Astrocyte (in vitro differentiated cells and primary cell): ENCODE results near the gene RBBP8. TPM values are rescaled to one million over a fixed set of nuclear protein-coding genes. Genes with fewer than 3 reads are reported as not detected.

Experiments
- DNase-seq: peaks from one replicate; pipeline ENCODE4 v3.0.0-alpha.2; 2010; ENCODE audit warnings: low read depth
- FAIRE-seq: peaks from 2 replicates; lab custom pipeline; 2011; peaks lifted over from hg19 to GRCh38; lab: Jason Lieb, UNC
- H2AFZ ChIP-seq: 2 replicates; pipeline ENCODE4 v1.6.0; 2012; ENCODE audit warnings: low read depth, low read length, inconsistent platforms
- H3K27ac ChIP-seq: 2 replicates; pipeline ENCODE4 v1.5.1; 2011; ENCODE audit warnings: low read depth, low read length, inconsistent platforms
- H3K27me3 ChIP-seq: 2 replicates; pipeline ENCODE4 v1.6.0; 2011; ENCODE audit warnings: low read length, inconsistent platforms; ENCODE audit not compliant: insufficient read depth
- H3K36me3 ChIP-seq: 2 replicates; pipeline ENCODE4 v1.5.1; 2011; ENCODE audit warnings: low read length, inconsistent platforms; ENCODE audit not compliant: insufficient read depth
- H3K4me1 ChIP-seq: 2 replicates; pipeline ENCODE4 v1.5.1; 2011; ENCODE audit warnings: low read length, inconsistent platforms; ENCODE audit not compliant: insufficient read depth
- H3K4me2 ChIP-seq: 2 replicates; pipeline ENCODE4 v1.6.0; 2012; ENCODE audit warnings: low read length, inconsistent platforms
- H3K4me3 ChIP-seq: 2 replicates; pipeline ENCODE4 v1.5.1; 2011; ENCODE audit warnings: low read depth, mild to moderate bottlenecking, low read length, inconsistent platforms; ENCODE audit not compliant: insufficient read depth
- H3K79me2 ChIP-seq: 2 replicates; pipeline ENCODE4 v1.6.0; 2012; ENCODE audit warnings: mild to moderate bottlenecking, low read length, inconsistent platforms; ENCODE audit not compliant: insufficient read depth
- H3K9ac ChIP-seq: 2 replicates; pipeline ENCODE4 v1.6.0; 2012; ENCODE audit warnings: mild to moderate bottlenecking, low read length, inconsistent platforms
- H3K9me3 ChIP-seq: 2 replicates; pipeline ENCODE4 v1.5.1; 2012; ENCODE audit warnings: low read depth, mild to moderate bottlenecking, low read length, inconsistent platforms; ENCODE audit not compliant: insufficient read depth
- H4K20me1 ChIP-seq: 2 replicates; pipeline ENCODE4 v1.6.0; 2012; ENCODE audit warnings: low read length, inconsistent platforms; ENCODE audit not compliant: insufficient read depth
- H3K27ac Mint-ChIP-seq: one replicate; pipeline ENCODE4 v1.8.0; 2021; ENCODE audit warnings: mild to moderate bottlenecking, mixed read lengths; ENCODE audit not compliant: unreplicated experiment
- H3K27me3 Mint-ChIP-seq: one replicate; pipeline ENCODE4 v1.8.0; 2021; ENCODE audit warnings: low read depth, mixed read lengths; ENCODE audit not compliant: unreplicated experiment
- H3K36me3 Mint-ChIP-seq: one replicate; pipeline ENCODE4 v1.8.0; 2021; ENCODE audit warnings: low read depth, mixed read lengths; ENCODE audit not compliant: unreplicated experiment
- H3K4me1 Mint-ChIP-seq: one replicate; pipeline ENCODE4 v1.8.0; 2021; ENCODE audit warnings: low read depth, mixed read lengths; ENCODE audit not compliant: unreplicated experiment
- H3K4me3 Mint-ChIP-seq: one replicate; pipeline ENCODE4 v1.8.0; 2021; ENCODE audit warnings: mild to moderate bottlenecking, moderate library complexity, mixed read lengths; ENCODE audit not compliant: unreplicated experiment
- H3K9me3 Mint-ChIP-seq: one replicate; pipeline ENCODE4 v1.8.0; 2021; ENCODE audit warnings: mild to moderate bottlenecking, mixed read lengths; ENCODE audit not compliant: unreplicated experiment
- CTCF ChIP-seq: IDR thresholded peaks from 2 replicates; pipeline ENCODE4 v1.5.1; 2011; ENCODE audit warnings: low read depth, mild to moderate bottlenecking, inconsistent platforms, low read length, moderate library complexity; ENCODE audit not compliant: insufficient read depth
- EZH2 ChIP-seq: IDR thresholded peaks from 2 replicates; pipeline ENCODE4 v1.6.1; 2012; ENCODE audit warnings: mild to moderate bottlenecking, low read length, inconsistent platforms; ENCODE audit not compliant: insufficient read depth
- total RNA-seq: library from RNA; stranded (reverse); gene quantifications from 2 replicates; pipeline ENCODE4 v1.2.1, GENCODE V29; 2021

The RBBP8 gene
- total RNA-seq, 1 donor from 2014 or later = 23.4 TPM

GRCh38 chr18:22934789-22935188 lies 1.7 kb downstream of the RBBP8 start:
- TF ChIP-seq CTCF (no peak), EZH2 (no peak)
- Histone ChIP-seq H3K79me2 (peaks cover 35% of the 10 kb centered on the region), H3K27me3 (no peaks in the 10 kb centered on the region), H3K36me3 (no peaks in the 10 kb centered on the region), H3K4me3 (no peak overlapping the region), H3K9me3 (no peaks in the 10 kb centered on the region), H4K20me1 (no peaks in the 10 kb centered on the region), H2AFZ (no peak overlapping the region), H3K9ac (no peak overlapping the region), H3K4me1 (peaks cover 13% of the 10 kb centered on the region), H3K27ac (no peak overlapping the region), H3K4me2 (peak overlapping the region; percentile 98)
- Mint-ChIP-seq H3K36me3 (peaks cover 4% of the 10 kb centered on the region), H3K27me3 (no peaks in the 10 kb centered on the region), H3K4me3 (peak overlapping the region; percentile 62), H3K27ac (no peak overlapping the region), H3K9me3 (no peaks in the 10 kb centered on the region), H3K4me1 (peaks cover 2% of the 10 kb centered on the region)
- FAIRE-seq = no peak
- DNase-seq = no peak

- no peak overlapping the region for H3K27ac Mint-ChIP-seq
- H4K20me1 ChIP-seq = no peaks in the 10 kb centered on the region
- H3K27ac ChIP-seq = no peak overlapping the region
- H3K4me1 ChIP-seq = peaks cover 13% of the 10 kb centered on the region
- H3K9me3 ChIP-seq = no peaks in the 10 kb centered on the region
- no peaks in the 10 kb centered on the region for H3K27me3 ChIP-seq
- H3K9ac ChIP-seq = no peak overlapping the region
- FAIRE-seq = no peak
- no peak overlapping the region for H2AFZ ChIP-seq
- H3K4me3 ChIP-seq = no peak overlapping the region
- peaks cover 4% of the 10 kb centered on the region for H3K36me3 Mint-ChIP-seq
- no peaks in the 10 kb centered on the region for H3K27me3 Mint-ChIP-seq
- TF ChIP-seq EZH2 (no peak), CTCF (no peak)
- H3K36me3 ChIP-seq = no peaks in the 10 kb centered on the region
- H3K9me3 Mint-ChIP-seq = no peaks in the 10 kb centered on the region
- no peak overlapping the region for H3K4me3 Mint-ChIP-seq
- no peak for DNase-seq
- H3K79me2 ChIP-seq = peaks cover 35% of the 10 kb centered on the region
- H3K4me1 Mint-ChIP-seq = peaks cover 2% of the 10 kb centered on the region
- peak overlapping the region; percentile 39 for H3K4me2 ChIP-seq
Observed at GRCh38 chr18:22935431-22935830, 2.3 kb downstream of the RBBP8 start.

- peaks cover 2% of the 10 kb centered on the region for H3K4me1 Mint-ChIP-seq
Observed at GRCh38 chr18:22936515-22936914, 3.4 kb downstream of the RBBP8 start.

More at GRCh38 chr18:22936515-22936914, 3.4 kb downstream of the RBBP8 start:
- Histone ChIP-seq H3K36me3 (no peaks in the 10 kb centered on the region), H3K27ac (no peak overlapping the region), H4K20me1 (no peaks in the 10 kb centered on the region), H3K79me2 (peaks cover 38% of the 10 kb centered on the region), H3K4me2 (no peak overlapping the region), H3K4me3 (no peak overlapping the region), H3K9ac (no peak overlapping the region), H2AFZ (no peak overlapping the region), H3K9me3 (no peaks in the 10 kb centered on the region), H3K4me1 (peaks cover 13% of the 10 kb centered on the region), H3K27me3 (no peaks in the 10 kb centered on the region)
- DNase-seq = no peak
- Mint-ChIP-seq H3K9me3 (no peaks in the 10 kb centered on the region), H3K27ac (no peak overlapping the region), H3K27me3 (no peaks in the 10 kb centered on the region), H3K4me3 (no peak overlapping the region), H3K36me3 (peaks cover 4% of the 10 kb centered on the region)
- FAIRE-seq = no peak
- TF ChIP-seq CTCF (no peak), EZH2 (no peak)
